Ascending aorta (tissue), 2 donors: Measurements from ENCODE around the gene PCDHA5. TPM values are rescaled to one million over a fixed set of nuclear protein-coding genes. Genes with fewer than 3 reads are reported as not detected.

Experiments used
- DNase-seq, 2 donors: peaks; one replicate each; pipeline ENCODE4 v3.0.0-alpha.2; 2019; ENCODE audit warnings: low spot score in 2 of 2
- H3K27ac ChIP-seq, 2 donors: fragments of 200-600 bp; sonication (generic); one replicate each; pipeline ENCODE4 v1.5.1; 2016 to 2017; ENCODE audit warnings: mild to moderate bottlenecking in 1 of 2
- H3K27me3 ChIP-seq: fragments of 200-600 bp; sonication (generic); one replicate; pipeline ENCODE4 v1.5.1; 2017
- H3K36me3 ChIP-seq, 2 donors: fragments of 200-600 bp; sonication (generic); one replicate each; pipeline ENCODE4 v1.5.1; 2016
- H3K4me1 ChIP-seq, 2 donors: fragments of 200-600 bp; sonication (generic); one replicate each; pipeline ENCODE4 v1.5.1; 2016 to 2017; ENCODE audit warnings: mild to moderate bottlenecking in 1 of 2
- H3K4me3 ChIP-seq, 2 donors: fragments of 200-600 bp; sonication (generic); one replicate each; pipeline ENCODE4 v1.5.1; 2016 to 2017; ENCODE audit warnings: mild to moderate bottlenecking in 1 of 2
- H3K9me3 ChIP-seq, 2 donors: fragments of 200-600 bp; sonication (generic); one replicate each; pipeline ENCODE4 v1.5.1; 2016
- intact Hi-C: fragments of 100-400 bp; cut with DNase I; formaldehyde crosslinking; loops from one replicate; pipeline ENCODE4 v1.15.1; 2023
- total RNA-seq: library from RNA; depleted of rRNA; stranded (reverse); fragments of >200 nt; gene quantifications from one replicate; pipeline ENCODE4 v1.1.0, GENCODE V29; 2016
- TF ChIP-seq, protein P1 (sequence below), 3 experiments: fragments of 200-600 bp in 2 of 3; fragments of 450-650 bp in 1 of 3; sonication (generic) in 2 of 3; IDR thresholded peaks; one replicate each; pipeline ENCODE4 v1.5.1; 2016 to 2019; ENCODE audit warnings: antibody characterized with exemption in 3 of 3, mild to moderate bottlenecking in 1 of 3, moderate library complexity in 1 of 3

Gene PCDHA5
- total RNA-seq, 1 donor from 2014 or later, result not detected

DNA sequence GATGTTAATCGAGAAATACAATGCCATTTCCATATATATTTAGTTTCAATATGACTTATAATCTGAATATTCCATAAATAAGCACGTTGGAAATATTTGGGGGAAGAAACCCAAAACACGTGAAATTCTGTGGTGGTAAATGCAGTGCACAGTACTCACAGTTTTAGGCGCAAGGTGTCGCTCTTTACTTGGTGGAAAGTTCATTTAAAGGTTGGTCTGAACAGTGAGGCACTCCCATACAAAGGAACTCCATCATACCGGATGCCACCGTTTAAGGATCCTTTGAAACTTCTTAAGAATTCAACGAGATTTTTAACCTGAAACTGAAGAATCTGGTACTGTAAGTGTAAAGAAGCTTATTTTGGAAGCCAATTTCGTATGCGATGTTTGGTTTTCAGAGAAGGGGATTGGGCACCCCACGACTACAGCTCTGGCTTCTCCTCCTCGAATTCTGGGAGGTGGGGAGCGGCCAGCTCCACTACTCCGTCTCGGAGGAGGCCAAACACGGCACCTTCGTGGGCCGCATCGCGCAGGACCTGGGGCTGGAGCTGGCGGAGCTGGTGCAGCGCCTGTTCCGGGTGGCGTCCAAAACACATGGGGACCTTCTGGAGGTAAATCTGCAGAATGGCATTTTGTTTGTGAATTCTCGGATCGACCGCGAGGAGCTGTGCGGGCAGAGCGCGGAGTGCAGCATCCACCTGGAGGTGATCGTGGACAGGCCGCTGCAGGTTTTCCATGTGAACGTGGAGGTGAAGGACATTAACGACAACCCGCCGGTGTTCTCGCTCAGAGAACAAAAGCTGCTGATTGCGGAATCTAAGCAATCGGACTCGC is 47.5 kb downstream of the PCDHA5 start, which contains the start of gene PCDHA11:
TSS of gene PCDHA11 (plus strand) at position 237 of the 834 bp plus-strand sequence. CDS start at position 384, 147 bp downstream.
- Histone ChIP-seq H3K27me3 (no peaks in the 10 kb centered on the region), H3K4me3 (no peak within 1 kb of the TSS), H3K27ac (no peak within 1 kb of the TSS), H3K9me3 (peaks cover 8 to 42% of the 10 kb centered on the region in 2 donors), H3K4me1 (no peaks in the 10 kb centered on the region), H3K36me3 (no peaks in the 10 kb centered on the region)
- TF ChIP-seq, protein P1, sequence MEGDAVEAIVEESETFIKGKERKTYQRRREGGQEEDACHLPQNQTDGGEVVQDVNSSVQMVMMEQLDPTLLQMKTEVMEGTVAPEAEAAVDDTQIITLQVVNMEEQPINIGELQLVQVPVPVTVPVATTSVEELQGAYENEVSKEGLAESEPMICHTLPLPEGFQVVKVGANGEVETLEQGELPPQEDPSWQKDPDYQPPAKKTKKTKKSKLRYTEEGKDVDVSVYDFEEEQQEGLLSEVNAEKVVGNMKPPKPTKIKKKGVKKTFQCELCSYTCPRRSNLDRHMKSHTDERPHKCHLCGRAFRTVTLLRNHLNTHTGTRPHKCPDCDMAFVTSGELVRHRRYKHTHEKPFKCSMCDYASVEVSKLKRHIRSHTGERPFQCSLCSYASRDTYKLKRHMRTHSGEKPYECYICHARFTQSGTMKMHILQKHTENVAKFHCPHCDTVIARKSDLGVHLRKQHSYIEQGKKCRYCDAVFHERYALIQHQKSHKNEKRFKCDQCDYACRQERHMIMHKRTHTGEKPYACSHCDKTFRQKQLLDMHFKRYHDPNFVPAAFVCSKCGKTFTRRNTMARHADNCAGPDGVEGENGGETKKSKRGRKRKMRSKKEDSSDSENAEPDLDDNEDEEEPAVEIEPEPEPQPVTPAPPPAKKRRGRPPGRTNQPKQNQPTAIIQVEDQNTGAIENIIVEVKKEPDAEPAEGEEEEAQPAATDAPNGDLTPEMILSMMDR (IDR thresholded peaks at IDR 0.05), result no peak
- no peak for DNase-seq
- intact Hi-C loops, result no loop called here

GRCh38 chr5:140869555-140869886 is 48.1 kb downstream of the PCDHA5 start:
- H3K4me1 ChIP-seq, result no peaks in the 10 kb centered on the region
- intact Hi-C loops, result no loop called here
- no peak for DNase-seq
- H3K4me3 ChIP-seq, result no peak overlapping the region
- H3K27me3 ChIP-seq, result no peaks in the 10 kb centered on the region
- H3K9me3 ChIP-seq, result peaks cover 8 to 41% of the 10 kb centered on the region in 2 donors
- H3K36me3 ChIP-seq, result no peaks in the 10 kb centered on the region
- TF ChIP-seq, protein P1 (IDR thresholded peaks at IDR 0.05), result no peak
- H3K27ac ChIP-seq, result no peak overlapping the region

- H3K4me3 ChIP-seq, result no peak overlapping the region
- no peaks in the 10 kb centered on the region for H3K4me1 ChIP-seq
- no peaks in the 10 kb centered on the region for H3K27me3 ChIP-seq
- TF ChIP-seq, protein P1 (IDR thresholded peaks at IDR 0.05), result no peak
- H3K9me3 ChIP-seq, result peaks cover 12 to 48% of the 10 kb centered on the region in 2 donors
- no peak for DNase-seq
- no peak overlapping the region for H3K27ac ChIP-seq
- H3K36me3 ChIP-seq, result no peaks in the 10 kb centered on the region
- intact Hi-C loops, result no loop called here
Measured at GRCh38 chr5:140870221-140871201, 49.1 kb downstream of the PCDHA5 start.

Other genes starting within 250 kb of the PCDHA5 start
- gene CD14, start 188.4 kb upstream of the PCDHA5 start, total RNA-seq, result 122 TPM
- gene TMCO6, start 182.2 kb upstream of the PCDHA5 start, total RNA-seq, result 87.7 TPM
- 122 TPM for gene NDUFA2, start 174.0 kb upstream of the PCDHA5 start, total RNA-seq
- gene IK, start 173.8 kb upstream of the PCDHA5 start, total RNA-seq, result 130 TPM
- gene WDR55, start 156.7 kb upstream of the PCDHA5 start, total RNA-seq, result 10.1 TPM
- 3.5 TPM for gene DND1, start 148.0 kb upstream of the PCDHA5 start, total RNA-seq
- 68.6 TPM for gene HARS1, start 130.2 kb upstream of the PCDHA5 start, total RNA-seq
- gene HARS2, start 130.2 kb upstream of the PCDHA5 start, total RNA-seq, result 10.7 TPM
- 15.5 TPM for gene ZMAT2, start 121.2 kb upstream of the PCDHA5 start, total RNA-seq
- gene PCDHA1, start 35.5 kb upstream of the PCDHA5 start, total RNA-seq, result not detected
- gene PCDHA2, start 26.8 kb upstream of the PCDHA5 start, total RNA-seq, result not detected
- not detected for gene PCDHA3, start 20.6 kb upstream of the PCDHA5 start, total RNA-seq
- gene PCDHA4, start 14.5 kb upstream of the PCDHA5 start, total RNA-seq, result not detected
- not detected for gene PCDHA6, start 6.3 kb downstream of the PCDHA5 start, total RNA-seq
- gene PCDHA7, start 12.7 kb downstream of the PCDHA5 start, total RNA-seq, result not detected
- gene PCDHA8, start 19.6 kb downstream of the PCDHA5 start, total RNA-seq, result not detected
- not detected for gene PCDHA9, start 26.8 kb downstream of the PCDHA5 start, total RNA-seq
- gene PCDHA10, start 34.3 kb downstream of the PCDHA5 start, total RNA-seq, result 2.0 TPM
- gene PCDHA11, start 47.3 kb downstream of the PCDHA5 start, total RNA-seq, result not detected
- gene PCDHA12, start 53.7 kb downstream of the PCDHA5 start, total RNA-seq, result not detected
- 0.21 TPM for gene PCDHA13, start 60.5 kb downstream of the PCDHA5 start, total RNA-seq
- 0.32 TPM for gene PCDHAC1, start 104.7 kb downstream of the PCDHA5 start, total RNA-seq
- gene PCDHAC2, start 144.9 kb downstream of the PCDHA5 start, total RNA-seq, result not detected
- not detected for gene PCDHB1, start 229.8 kb downstream of the PCDHA5 start, total RNA-seq